SK-N-SH (cell line): ENCODE measurements around the gene PERM1. TPM values are rescaled to one million over a fixed set of nuclear protein-coding genes. Genes with fewer than 3 reads are reported as not detected.

Experiments used
- CTCF ChIA-PET: fragments of 300-600, 350-600 bp; formaldehyde crosslinking; extraction: SDS; loops from one replicate; lab custom pipeline; 2021; lab: Yijun Ruan, JAX
- POLR2A ChIA-PET: fragments of 350-600 bp; sonication (Branson Sonifier 250); formaldehyde crosslinking; extraction: SDS; loops from one replicate; lab custom pipeline; 2020; ENCODE audit warnings: antibody characterized with exemption, inconsistent platforms; lab: Yijun Ruan, JAX
- DNase-seq: peaks from one replicate; pipeline ENCODE4 v3.0.0; 2012
- H2AFZ ChIP-seq: fragments of 200-600 bp; sonication (generic); 2 replicates; pipeline ENCODE4 v1.8.1; 2016; ENCODE audit warnings: antibody characterized with exemption, mild to moderate bottlenecking, low read depth
- H3F3A ChIP-seq: fragments of 200-600 bp; sonication (generic); replicated peaks from 2 replicates; pipeline ENCODE3; 2016; ENCODE audit warnings: antibody characterized with exemption, mild to moderate bottlenecking; ENCODE audit not compliant: insufficient read depth
- H3K27ac ChIP-seq, 2 experiments: fragments of 200-500 bp in 1 of 2; fragments of 200-600 bp in 1 of 2; sonication (Bioruptor generic) in 1 of 2; sonication (generic), shearing (Covaris generic) in 1 of 2; 2 replicates each; pipeline versions ENCODE4 v1.5.1 to v1.6.1; 2014 to 2016; ENCODE audit warnings: low read depth in 2 of 2, inconsistent platforms in 1 of 2, low read length in 1 of 2, mild to moderate bottlenecking in 1 of 2, mixed read lengths in 1 of 2
- H3K27me3 ChIP-seq: fragments of 200-600 bp; sonication (generic), shearing (Covaris generic); 2 replicates; pipeline ENCODE4 v1.6.1; 2016; ENCODE audit warnings: mixed run types; ENCODE audit not compliant: insufficient read depth
- H3K36me3 ChIP-seq, 2 experiments: fragments of 200-500 bp in 1 of 2; fragments of 200-600 bp in 1 of 2; sonication (Bioruptor generic) in 1 of 2; sonication (generic) in 1 of 2; replicated peaks in 1 of 2; 2 replicates each; pipeline versions ENCODE3 to v1.5.1; 2014 to 2016; ENCODE audit warnings: low read length in 1 of 2, mild to moderate bottlenecking in 1 of 2; ENCODE audit not compliant: insufficient read depth in 2 of 2, control insufficient read depth in 1 of 2
- H3K4me1 ChIP-seq, 2 experiments: fragments of 200-500 bp in 1 of 2; fragments of 200-600 bp in 1 of 2; sonication (Bioruptor generic) in 1 of 2; sonication (generic), shearing (Covaris generic) in 1 of 2; 2 replicates each; pipeline versions ENCODE4 v1.5.1 to v1.6.1; 2014 to 2016; ENCODE audit warnings: low read depth in 1 of 2, low read length in 1 of 2, mixed run types in 1 of 2; ENCODE audit not compliant: insufficient read depth in 2 of 2, control insufficient read depth in 1 of 2
- H3K4me2 ChIP-seq: fragments of 200-600 bp; sonication (generic), shearing (Covaris generic); 2 replicates; pipeline ENCODE4 v1.6.1; 2017; ENCODE audit warnings: mixed run types
- H3K4me3 ChIP-seq, 2 experiments: fragments of 200-500 bp in 1 of 2; fragments of 200-600 bp in 1 of 2; sonication (Bioruptor generic) in 1 of 2; sonication (generic), shearing (Covaris generic) in 1 of 2; 2 replicates each; pipeline versions ENCODE4 v1.5.1 to v1.8.1; 2014 to 2016; ENCODE audit warnings: low read depth in 2 of 2, inconsistent platforms in 1 of 2, low read length in 1 of 2, mild to moderate bottlenecking in 1 of 2, mixed read lengths in 1 of 2, moderate library complexity in 1 of 2
- H3K79me2 ChIP-seq: fragments of 200-600 bp; sonication (generic); 2 replicates; pipeline ENCODE4 v1.8.1; 2017; ENCODE audit warnings: mild to moderate bottlenecking; ENCODE audit not compliant: insufficient read depth
- H3K9ac ChIP-seq: fragments of 200-600 bp; sonication (generic); 2 replicates; pipeline ENCODE4 v1.6.1; 2017; ENCODE audit warnings: mixed run types
- H3K9me2 ChIP-seq: fragments of 200-600 bp; sonication (generic); 2 replicates; pipeline ENCODE4 v1.6.1; 2017; ENCODE audit warnings: mixed run types
- H3K9me3 ChIP-seq: fragments of 200-600 bp; sonication (generic); 2 replicates; pipeline ENCODE4 v1.6.1; 2017; ENCODE audit warnings: mixed run types, mild to moderate bottlenecking, moderate library complexity
- H4K20me1 ChIP-seq: fragments of 200-600 bp; sonication (generic); 2 replicates; pipeline ENCODE4 v1.6.1; 2017; ENCODE audit warnings: mild to moderate bottlenecking, mixed run types; ENCODE audit not compliant: insufficient read depth
- EZH2phosphoT487 ChIP-seq: fragments of 200-600 bp; sonication (generic); IDR thresholded peaks from 2 replicates; pipeline ENCODE4 v1.6.1; 2017; ENCODE audit warnings: low read depth, mixed run types, mild to moderate bottlenecking, antibody characterized with exemption, moderate library complexity, borderline replicate concordance
- FOXM1 ChIP-seq: IDR thresholded peaks from 2 replicates; pipeline ENCODE4 v1.4.0; 2012; ENCODE audit warnings: low read depth, mild to moderate bottlenecking
- GABPA ChIP-seq: IDR thresholded peaks from 2 replicates; pipeline ENCODE4 v1.4.0; 2012; ENCODE audit warnings: low read depth, mild to moderate bottlenecking
- MEF2A ChIP-seq: IDR thresholded peaks from 2 replicates; pipeline ENCODE4 v1.4.0; 2012; ENCODE audit warnings: low read depth, borderline replicate concordance
- REST ChIP-seq: IDR thresholded peaks from 2 replicates; pipeline ENCODE4 v1.6.1; 2012; ENCODE audit warnings: mild to moderate bottlenecking, low read depth, low read length, moderate library complexity
- YY1 ChIP-seq: IDR thresholded peaks from 2 replicates; pipeline ENCODE4 v1.4.0; 2012; ENCODE audit warnings: low read depth, mild to moderate bottlenecking
- WGBS: methylation state at CpG from one replicate; pipeline ENCODE4 v1.1.6; 2017; ENCODE audit warnings: low lambda C conversion rate; 5-methylcytosine and 5-hydroxymethylcytosine counted together
- polyA plus RNA-seq, 3 experiments: library from polyadenylated mRNA; depleted of rRNA; stranded (reverse); fragments of >200 nt; gene quantifications; 2 replicates each; pipeline ENCODE4 v1.2.3, GENCODE V29; 2012
- TF ChIP-seq, protein P1 (sequence below): fragments of 200-600 bp; sonication (generic); IDR thresholded peaks from 2 replicates; pipeline ENCODE4 v1.6.1; 2017; ENCODE audit warnings: antibody characterized with exemption, mild to moderate bottlenecking, moderate library complexity
- TF ChIP-seq, protein P2 (sequence below): IDR thresholded peaks from 2 replicates; pipeline ENCODE4 v1.4.0; 2012; ENCODE audit warnings: low read depth, borderline replicate concordance
- TF ChIP-seq, protein P3 (sequence below): fragments of 150-350 bp; IDR thresholded peaks from 2 replicates; pipeline ENCODE4 v1.6.1; 2016; ENCODE audit warnings: mild to moderate bottlenecking, low read depth, low read length
- TF ChIP-seq, protein P4 (sequence below): IDR thresholded peaks from 2 replicates; pipeline ENCODE4; 2012

Gene PERM1
- polyA plus RNA-seq, 1 of the 3 experiments (the other 2 are of a cell fraction), result 0.25 TPM

DNA sequence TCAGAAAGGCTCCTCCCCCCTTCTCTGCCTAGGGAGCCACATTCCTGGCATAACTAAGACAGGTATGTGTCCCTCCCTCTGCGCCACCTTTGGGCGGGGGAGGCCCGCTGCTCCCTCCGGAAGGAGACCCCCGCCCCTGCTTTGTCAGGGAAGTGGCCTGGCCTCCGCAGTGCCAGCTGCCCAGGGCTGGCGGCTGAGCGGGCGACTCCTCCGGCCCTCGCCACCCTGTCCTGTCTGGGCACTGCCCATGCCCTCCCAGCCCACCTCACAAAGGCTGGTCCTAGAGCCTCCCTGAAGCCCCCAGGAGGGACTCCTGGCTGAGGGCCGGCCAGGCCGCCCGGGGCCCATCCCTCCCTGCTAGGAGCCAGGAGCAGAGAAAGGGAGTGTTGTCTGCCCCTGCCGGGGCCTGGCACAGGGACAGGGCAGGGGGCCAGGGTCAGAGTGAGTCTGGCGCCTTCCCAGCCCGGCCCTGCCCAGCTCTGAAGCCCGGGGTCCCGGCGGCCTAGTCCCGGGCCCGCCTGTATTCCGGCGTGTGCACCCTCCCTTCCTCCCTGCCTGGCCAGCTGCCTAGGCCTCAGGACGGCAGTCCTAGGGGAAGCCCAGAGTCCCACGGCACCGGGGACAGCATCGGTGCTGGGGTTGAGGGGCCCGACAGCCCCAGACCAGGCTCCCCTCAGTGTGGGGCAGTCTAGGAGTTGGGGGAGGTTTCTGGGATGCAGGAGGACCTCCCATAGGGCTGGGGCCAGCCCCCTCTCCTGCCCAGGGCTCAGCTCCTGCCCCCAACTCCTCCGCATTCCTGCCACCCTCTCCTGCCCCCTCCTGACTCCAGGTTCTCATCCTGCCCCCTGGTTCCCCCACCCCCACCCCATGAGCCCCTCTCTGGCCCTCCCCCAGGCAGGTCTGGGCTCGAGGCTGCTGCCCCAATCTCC lies 43.1 kb upstream of the PERM1 start:
- no peak for DNase-seq
- Histone ChIP-seq H3K9ac (no peak overlapping the region), H3K9me3 (no peaks in the 10 kb centered on the region), H3F3A (no peaks in the 10 kb centered on the region), H3K4me3 (no peak overlapping the region), H3K4me1 (peaks cover 0 to 10% of the 10 kb centered on the region in 2 experiments; a peak in 1 of 4 replicates), H3K9me2 (no peaks in the 10 kb centered on the region), H3K4me2 (no peak overlapping the region), H3K27ac (no peak overlapping the region), H3K36me3 (peaks cover 0 to 10% of the 10 kb centered on the region in 2 experiments), H3K79me2 (no peaks in the 10 kb centered on the region), H2AFZ (no peak overlapping the region), H4K20me1 (peaks cover 6% of the 10 kb centered on the region; the same call in 1 of the 2 replicates), H3K27me3 (no peaks in the 10 kb centered on the region)
- WGBS, result 48% methylated on average over 4 of the region's 31 CpGs
- CTCF ChIA-PET, result interaction anchor here (0.7 to 4.9 kb wide), 6 partner anchors 8 to 265 kb away, joined by 3 to 52 read pairs (median 3); no protein-coding TSS in a partner anchor
- POLR2A ChIA-PET, result no interaction called here
- TF ChIP-seq, protein P1, sequence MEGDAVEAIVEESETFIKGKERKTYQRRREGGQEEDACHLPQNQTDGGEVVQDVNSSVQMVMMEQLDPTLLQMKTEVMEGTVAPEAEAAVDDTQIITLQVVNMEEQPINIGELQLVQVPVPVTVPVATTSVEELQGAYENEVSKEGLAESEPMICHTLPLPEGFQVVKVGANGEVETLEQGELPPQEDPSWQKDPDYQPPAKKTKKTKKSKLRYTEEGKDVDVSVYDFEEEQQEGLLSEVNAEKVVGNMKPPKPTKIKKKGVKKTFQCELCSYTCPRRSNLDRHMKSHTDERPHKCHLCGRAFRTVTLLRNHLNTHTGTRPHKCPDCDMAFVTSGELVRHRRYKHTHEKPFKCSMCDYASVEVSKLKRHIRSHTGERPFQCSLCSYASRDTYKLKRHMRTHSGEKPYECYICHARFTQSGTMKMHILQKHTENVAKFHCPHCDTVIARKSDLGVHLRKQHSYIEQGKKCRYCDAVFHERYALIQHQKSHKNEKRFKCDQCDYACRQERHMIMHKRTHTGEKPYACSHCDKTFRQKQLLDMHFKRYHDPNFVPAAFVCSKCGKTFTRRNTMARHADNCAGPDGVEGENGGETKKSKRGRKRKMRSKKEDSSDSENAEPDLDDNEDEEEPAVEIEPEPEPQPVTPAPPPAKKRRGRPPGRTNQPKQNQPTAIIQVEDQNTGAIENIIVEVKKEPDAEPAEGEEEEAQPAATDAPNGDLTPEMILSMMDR, result no peak
- TF ChIP-seq GABPA, result no peak
- no peak for TF ChIP-seq MEF2A
- TF ChIP-seq FOXM1, result no peak

DNA sequence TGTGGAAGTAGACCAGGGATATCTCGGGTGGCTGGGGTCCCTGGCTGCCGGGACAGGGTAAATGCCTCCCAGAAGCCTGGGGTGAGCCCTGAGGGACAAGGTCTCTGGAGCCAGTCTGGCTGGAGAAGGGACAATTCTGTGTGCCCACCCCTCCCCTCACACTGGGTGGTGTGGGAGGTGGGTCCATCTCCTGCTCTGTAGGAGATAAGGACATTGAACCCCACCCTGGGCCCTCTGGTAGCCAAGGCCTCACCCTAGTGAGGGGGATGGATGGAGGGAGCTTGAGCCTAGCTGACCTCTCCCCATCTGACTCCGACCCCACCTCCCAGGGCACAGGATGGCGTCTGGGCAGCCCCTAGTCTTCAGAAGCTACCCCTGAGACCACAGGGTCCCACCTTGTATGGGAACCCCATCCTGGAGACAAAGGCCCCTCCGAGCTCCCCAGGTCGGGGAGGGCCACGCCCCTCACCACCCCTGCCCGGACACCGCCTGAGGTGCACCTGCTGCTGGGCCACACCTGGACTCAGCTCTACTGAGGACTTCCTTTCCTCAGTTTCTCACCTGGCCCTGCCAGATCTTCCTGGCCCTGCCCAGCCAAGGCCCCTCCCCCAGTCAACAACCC lies 42.4 kb upstream of the PERM1 start:
- CTCF ChIA-PET, result interaction anchor here (0.7 to 6.0 kb wide), 6 partner anchors 9 to 266 kb away, joined by 3 to 52 read pairs (median 10); no protein-coding TSS in a partner anchor
- no peaks in the 10 kb centered on the region for H3K9me3 ChIP-seq
- H3K27me3 ChIP-seq, result no peaks in the 10 kb centered on the region
- no peak for DNase-seq
- no peak overlapping the region for H3K4me3 ChIP-seq
- H3K4me2 ChIP-seq, result no peak overlapping the region
- 88% methylated on average over 3 of the region's 9 CpGs for WGBS
- peaks cover 6% of the 10 kb centered on the region; the same call in 1 of the 2 replicates for H4K20me1 ChIP-seq
- no peak overlapping the region for H3K27ac ChIP-seq
- no peak overlapping the region for H3K9ac ChIP-seq
- POLR2A ChIA-PET, result no interaction called here
- peaks cover 0 to 10% of the 10 kb centered on the region in 2 experiments; a peak in 1 of 4 replicates for H3K4me1 ChIP-seq
- no peaks in the 10 kb centered on the region for H3F3A ChIP-seq
- H3K79me2 ChIP-seq, result no peaks in the 10 kb centered on the region
- H3K36me3 ChIP-seq, result peaks cover 0 to 10% of the 10 kb centered on the region in 2 experiments
- no peak overlapping the region for H2AFZ ChIP-seq
- no peaks in the 10 kb centered on the region for H3K9me2 ChIP-seq
- TF ChIP-seq REST, result no peak
- TF ChIP-seq, protein P2, sequence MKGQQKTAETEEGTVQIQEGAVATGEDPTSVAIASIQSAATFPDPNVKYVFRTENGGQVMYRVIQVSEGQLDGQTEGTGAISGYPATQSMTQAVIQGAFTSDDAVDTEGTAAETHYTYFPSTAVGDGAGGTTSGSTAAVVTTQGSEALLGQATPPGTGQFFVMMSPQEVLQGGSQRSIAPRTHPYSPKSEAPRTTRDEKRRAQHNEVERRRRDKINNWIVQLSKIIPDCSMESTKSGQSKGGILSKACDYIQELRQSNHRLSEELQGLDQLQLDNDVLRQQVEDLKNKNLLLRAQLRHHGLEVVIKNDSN, result no peak
- TF ChIP-seq, protein P1, result no peak
- TF ChIP-seq, protein P3, sequence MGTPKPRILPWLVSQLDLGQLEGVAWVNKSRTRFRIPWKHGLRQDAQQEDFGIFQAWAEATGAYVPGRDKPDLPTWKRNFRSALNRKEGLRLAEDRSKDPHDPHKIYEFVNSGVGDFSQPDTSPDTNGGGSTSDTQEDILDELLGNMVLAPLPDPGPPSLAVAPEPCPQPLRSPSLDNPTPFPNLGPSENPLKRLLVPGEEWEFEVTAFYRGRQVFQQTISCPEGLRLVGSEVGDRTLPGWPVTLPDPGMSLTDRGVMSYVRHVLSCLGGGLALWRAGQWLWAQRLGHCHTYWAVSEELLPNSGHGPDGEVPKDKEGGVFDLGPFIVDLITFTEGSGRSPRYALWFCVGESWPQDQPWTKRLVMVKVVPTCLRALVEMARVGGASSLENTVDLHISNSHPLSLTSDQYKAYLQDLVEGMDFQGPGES, result no peak
- TF ChIP-seq, protein P4, sequence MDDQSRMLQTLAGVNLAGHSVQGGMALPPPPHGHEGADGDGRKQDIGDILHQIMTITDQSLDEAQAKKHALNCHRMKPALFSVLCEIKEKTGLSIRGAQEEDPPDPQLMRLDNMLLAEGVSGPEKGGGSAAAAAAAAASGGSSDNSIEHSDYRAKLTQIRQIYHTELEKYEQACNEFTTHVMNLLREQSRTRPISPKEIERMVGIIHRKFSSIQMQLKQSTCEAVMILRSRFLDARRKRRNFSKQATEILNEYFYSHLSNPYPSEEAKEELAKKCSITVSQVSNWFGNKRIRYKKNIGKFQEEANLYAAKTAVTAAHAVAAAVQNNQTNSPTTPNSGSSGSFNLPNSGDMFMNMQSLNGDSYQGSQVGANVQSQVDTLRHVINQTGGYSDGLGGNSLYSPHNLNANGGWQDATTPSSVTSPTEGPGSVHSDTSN, result no peak
- TF ChIP-seq YY1, result no peak
- no peak for TF ChIP-seq EZH2phosphoT487
